Neural progenitor cell (in vitro differentiated cells): Measurements from ENCODE around the gene TTLL10. TPM values are rescaled to one million over a fixed set of nuclear protein-coding genes. Genes with fewer than 3 reads are reported as not detected.

Experiments used
- DNase-seq: peaks from one replicate; pipeline ENCODE4 v3.0.0-alpha.2; 2016; ENCODE audit warnings: low spot score
- H2AFZ ChIP-seq: fragments of 200-600 bp; sonication (generic); replicated peaks from 2 replicates; pipeline ENCODE4 v1.6.1; 2016; ENCODE audit warnings: antibody characterized with exemption
- H3F3A ChIP-seq: fragments of 200-600 bp; sonication (generic); 2 replicates; pipeline ENCODE4 v1.6.1; 2016; ENCODE audit warnings: antibody characterized with exemption, low read depth
- H3K27ac ChIP-seq: fragments of 200-600 bp; sonication (generic); 2 replicates; pipeline ENCODE4 v1.5.1; 2016; ENCODE audit warnings: mild to moderate bottlenecking
- H3K27me3 ChIP-seq: fragments of 200-600 bp; sonication (generic); 2 replicates; pipeline ENCODE4 v1.6.1; 2016; ENCODE audit warnings: mild to moderate bottlenecking, moderate library complexity
- H3K36me3 ChIP-seq: fragments of 200-600 bp; sonication (generic); 2 replicates; pipeline ENCODE4 v1.5.1; 2016
- H3K4me1 ChIP-seq: fragments of 200-600 bp; sonication (generic); 2 replicates; pipeline ENCODE4 v1.6.1; 2016; ENCODE audit warnings: mixed run types
- H3K4me2 ChIP-seq: fragments of 200-600 bp; sonication (generic); 2 replicates; pipeline ENCODE4 v1.6.1; 2016
- H3K4me3 ChIP-seq: fragments of 200-600 bp; sonication (generic); 2 replicates; pipeline ENCODE4 v1.5.1; 2016
- H3K79me2 ChIP-seq: fragments of 200-600 bp; sonication (generic); 2 replicates; pipeline ENCODE4 v1.6.1; 2016; ENCODE audit warnings: low read depth
- H3K9ac ChIP-seq: fragments of 200-600 bp; sonication (generic); 2 replicates; pipeline ENCODE4 v1.6.1; 2016
- H3K9me3 ChIP-seq: fragments of 200-600 bp; sonication (generic); 2 replicates; pipeline ENCODE4 v1.5.1; 2016; ENCODE audit warnings: low read depth
- H4K20me1 ChIP-seq: fragments of 200-600 bp; sonication (generic); 2 replicates; pipeline ENCODE4 v1.6.1; 2016; ENCODE audit warnings: low read depth
- H3K27ac Mint-ChIP-seq: 3 replicates; pipeline ENCODE4 v1.8.0; 2021; ENCODE audit warnings: mixed read lengths
- H3K27me3 Mint-ChIP-seq: 2 replicates; pipeline ENCODE4 v1.8.0; 2022; ENCODE audit warnings: low read depth, mild to moderate bottlenecking, inconsistent platforms, moderate library complexity, mixed read lengths; ENCODE audit not compliant: insufficient read depth
- H3K36me3 Mint-ChIP-seq: 3 replicates; pipeline ENCODE4 v1.8.0; 2021; ENCODE audit warnings: mixed read lengths
- H3K4me1 Mint-ChIP-seq: 3 replicates; pipeline ENCODE4 v1.8.0; 2021; ENCODE audit warnings: mixed read lengths
- H3K4me3 Mint-ChIP-seq: 3 replicates; pipeline ENCODE4 v1.8.0; 2021; ENCODE audit warnings: mild to moderate bottlenecking, moderate library complexity, mixed read lengths
- H3K9me3 Mint-ChIP-seq: 3 replicates; pipeline ENCODE4 v1.8.0; 2020; ENCODE audit warnings: mixed read lengths
- EZH2 ChIP-seq: fragments of 200-600 bp; sonication (generic); IDR thresholded peaks from 2 replicates; pipeline ENCODE4 v1.6.1; 2017; ENCODE audit warnings: antibody characterized with exemption, mild to moderate bottlenecking, moderate library complexity
- EZH2phosphoT487 ChIP-seq: fragments of 200-600 bp; sonication (generic); IDR thresholded peaks from 2 replicates; pipeline ENCODE4 v1.6.1; 2017; ENCODE audit warnings: antibody characterized with exemption
- total RNA-seq: library from RNA; depleted of rRNA; stranded (reverse); fragments of >200 nt; gene quantifications from 2 replicates; pipeline ENCODE4 v1.2.3, GENCODE V29; 2015; ENCODE audit warnings: low replicate concordance
- TF ChIP-seq, protein P1 (sequence below): fragments of 200-600 bp; sonication (generic); IDR thresholded peaks from 2 replicates; pipeline ENCODE4 v1.5.1; 2017; ENCODE audit warnings: antibody characterized with exemption, mild to moderate bottlenecking

TTLL10 gene
- total RNA-seq, 1 donor from 2014 or later: not detected

DNA sequence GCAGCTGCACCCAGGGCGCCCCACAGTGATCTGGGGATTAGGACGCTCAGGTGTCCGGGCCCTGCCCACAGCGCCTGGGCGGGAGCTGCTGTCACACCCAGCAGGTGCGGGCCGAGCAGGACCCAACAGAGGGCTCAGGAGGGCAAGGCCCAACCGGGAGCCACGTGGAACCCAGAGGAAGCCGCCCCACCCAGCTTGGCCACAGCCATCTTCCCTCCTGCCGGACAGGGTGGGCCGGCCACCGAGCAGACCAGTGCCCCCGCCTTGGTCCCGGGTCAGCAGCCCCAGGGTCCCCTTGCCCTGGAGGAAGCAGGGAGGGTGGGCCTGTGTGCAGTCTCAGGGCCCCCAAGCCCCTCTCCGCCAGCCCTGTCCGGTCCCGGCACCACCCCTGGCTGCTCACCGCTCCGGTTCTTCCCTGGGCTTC lies 6.3 kb upstream of the TTLL10 start:
- TF ChIP-seq EZH2: no peak
- TF ChIP-seq, protein P1, sequence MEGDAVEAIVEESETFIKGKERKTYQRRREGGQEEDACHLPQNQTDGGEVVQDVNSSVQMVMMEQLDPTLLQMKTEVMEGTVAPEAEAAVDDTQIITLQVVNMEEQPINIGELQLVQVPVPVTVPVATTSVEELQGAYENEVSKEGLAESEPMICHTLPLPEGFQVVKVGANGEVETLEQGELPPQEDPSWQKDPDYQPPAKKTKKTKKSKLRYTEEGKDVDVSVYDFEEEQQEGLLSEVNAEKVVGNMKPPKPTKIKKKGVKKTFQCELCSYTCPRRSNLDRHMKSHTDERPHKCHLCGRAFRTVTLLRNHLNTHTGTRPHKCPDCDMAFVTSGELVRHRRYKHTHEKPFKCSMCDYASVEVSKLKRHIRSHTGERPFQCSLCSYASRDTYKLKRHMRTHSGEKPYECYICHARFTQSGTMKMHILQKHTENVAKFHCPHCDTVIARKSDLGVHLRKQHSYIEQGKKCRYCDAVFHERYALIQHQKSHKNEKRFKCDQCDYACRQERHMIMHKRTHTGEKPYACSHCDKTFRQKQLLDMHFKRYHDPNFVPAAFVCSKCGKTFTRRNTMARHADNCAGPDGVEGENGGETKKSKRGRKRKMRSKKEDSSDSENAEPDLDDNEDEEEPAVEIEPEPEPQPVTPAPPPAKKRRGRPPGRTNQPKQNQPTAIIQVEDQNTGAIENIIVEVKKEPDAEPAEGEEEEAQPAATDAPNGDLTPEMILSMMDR: no peak
- no peak for TF ChIP-seq EZH2phosphoT487
- H3K4me3 ChIP-seq: no peak overlapping the region
- Mint-ChIP-seq H3K27ac (no peak overlapping the region), H3K4me3 (no peak overlapping the region), H3K36me3 (no peaks in the 10 kb centered on the region), H3K27me3 (peaks cover 9% of the 10 kb centered on the region), H3K9me3 (no peaks in the 10 kb centered on the region), H3K4me1 (peaks cover 14% of the 10 kb centered on the region)
- H3K27me3 ChIP-seq: peaks cover 33% of the 10 kb centered on the region
- DNase-seq: no peak
- no peaks in the 10 kb centered on the region for H3K9me3 ChIP-seq
- H3F3A ChIP-seq: peaks cover 17% of the 10 kb centered on the region
- no peaks in the 10 kb centered on the region for H4K20me1 ChIP-seq
- no peaks in the 10 kb centered on the region for H3K36me3 ChIP-seq
- H3K27ac ChIP-seq: no peak overlapping the region
- H2AFZ ChIP-seq: no peak overlapping the region
- H3K4me1 ChIP-seq: peaks cover 21% of the 10 kb centered on the region
- H3K4me2 ChIP-seq: no peak overlapping the region
- H3K9ac ChIP-seq: no peak overlapping the region
- H3K79me2 ChIP-seq: no peaks in the 10 kb centered on the region

DNA sequence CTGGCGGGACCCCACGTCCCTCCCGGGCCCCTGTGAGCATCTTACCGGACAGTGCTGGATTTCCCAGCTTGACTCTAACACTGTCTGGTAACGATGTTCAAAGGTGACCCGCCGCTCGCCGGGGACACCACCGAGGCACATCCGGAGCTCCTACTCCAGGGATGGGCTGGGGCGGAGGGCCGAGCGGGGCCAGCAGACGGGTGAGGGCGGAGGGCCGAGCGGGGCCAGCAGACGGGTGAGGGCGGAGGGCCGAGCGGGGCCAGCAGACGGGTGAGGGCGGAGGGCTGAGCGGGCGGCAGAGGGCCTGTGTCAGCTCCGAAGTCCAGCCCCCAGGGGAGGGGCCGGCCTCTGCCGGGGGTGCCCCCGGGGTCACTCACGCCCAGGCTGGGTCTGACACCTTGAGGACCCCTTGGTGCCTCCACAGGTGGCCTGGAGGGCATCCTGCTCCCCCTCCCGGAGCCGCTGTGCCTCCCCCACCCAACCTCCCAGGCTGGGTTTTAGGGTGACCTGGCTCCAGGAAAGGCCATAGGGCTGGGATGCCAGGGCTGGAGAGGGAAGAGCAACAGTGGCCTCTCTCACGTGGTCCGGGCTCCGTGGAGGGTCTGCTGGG lies 5.7 kb upstream of the TTLL10 start:
- Histone ChIP-seq H3K9ac (no peak overlapping the region), H3K4me3 (no peak overlapping the region), H3K4me1 (peaks cover 20% of the 10 kb centered on the region), H3K36me3 (no peaks in the 10 kb centered on the region), H2AFZ (no peak overlapping the region), H3K79me2 (no peaks in the 10 kb centered on the region), H3K4me2 (no peak overlapping the region), H3K27ac (no peak overlapping the region), H3K9me3 (no peaks in the 10 kb centered on the region), H4K20me1 (no peaks in the 10 kb centered on the region), H3F3A (peaks cover 17% of the 10 kb centered on the region), H3K27me3 (peaks cover 28% of the 10 kb centered on the region)
- H3K27me3 Mint-ChIP-seq: peaks cover 9% of the 10 kb centered on the region
- H3K4me1 Mint-ChIP-seq: peaks cover 16% of the 10 kb centered on the region
- no peak for DNase-seq
- no peak for TF ChIP-seq EZH2
- TF ChIP-seq EZH2phosphoT487: no peak
- H3K27ac Mint-ChIP-seq: no peak overlapping the region
- H3K9me3 Mint-ChIP-seq: no peaks in the 10 kb centered on the region
- H3K36me3 Mint-ChIP-seq: no peaks in the 10 kb centered on the region
- no peak overlapping the region for H3K4me3 Mint-ChIP-seq

DNA sequence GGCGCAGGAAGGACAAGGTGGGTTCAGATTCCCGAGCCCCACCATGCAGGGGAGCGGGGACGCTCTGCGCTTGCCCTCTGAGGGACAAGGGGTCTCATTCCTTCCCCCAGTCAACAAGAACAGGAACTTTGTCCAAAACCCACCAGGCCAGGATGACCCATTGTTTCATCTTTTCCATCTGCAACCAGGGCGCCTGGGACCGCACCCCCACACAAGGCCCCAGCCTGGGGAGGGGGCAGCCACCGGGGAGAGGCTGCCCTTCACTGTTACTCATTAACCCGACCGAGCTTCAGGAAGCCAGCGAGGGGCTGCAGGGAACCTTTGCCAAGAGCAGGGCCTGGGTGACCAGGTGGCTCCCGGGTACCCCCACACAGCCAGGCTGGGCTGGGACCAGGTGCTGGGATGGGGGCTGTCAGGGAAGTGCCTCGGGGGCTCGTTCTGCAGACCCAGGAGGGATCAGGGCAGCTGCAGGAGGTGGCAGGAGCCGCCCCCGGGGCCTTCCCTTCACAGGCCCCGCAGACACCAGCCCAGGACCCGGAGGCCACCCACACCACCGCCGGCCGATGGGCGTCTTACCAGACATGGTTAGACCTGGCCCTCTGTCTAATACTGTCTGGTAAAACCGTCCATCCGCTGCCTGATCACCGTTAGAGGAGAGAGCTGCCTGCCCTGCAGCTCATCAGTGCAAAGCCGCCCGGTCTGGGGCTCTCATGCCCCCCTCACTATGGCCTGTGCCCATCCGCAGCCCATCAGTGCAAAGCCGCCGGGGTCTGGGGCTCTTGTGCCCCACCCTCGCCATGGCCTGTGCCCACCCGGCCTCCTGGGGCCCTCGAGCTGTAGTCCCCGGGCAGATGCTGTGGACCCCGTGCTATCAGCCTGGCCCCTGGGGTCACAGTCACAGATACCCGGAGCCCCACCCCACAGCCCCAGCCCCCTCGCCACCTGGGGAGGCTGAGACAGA lies 4.9 kb upstream of the TTLL10 start:
- no peak for TF ChIP-seq EZH2
- no peak for TF ChIP-seq EZH2phosphoT487
- TF ChIP-seq, protein P1: no peak
- H3K36me3 Mint-ChIP-seq: no peaks in the 10 kb centered on the region

More for the DNA sequence above, 4.9 kb upstream of the TTLL10 start:
- Histone ChIP-seq H3K27ac (no peak overlapping the region), H3K36me3 (no peaks in the 10 kb centered on the region), H3K4me2 (no peak overlapping the region), H3K27me3 (peaks cover 20% of the 10 kb centered on the region), H3K4me3 (no peak overlapping the region), H3F3A (peaks cover 17% of the 10 kb centered on the region), H3K79me2 (no peaks in the 10 kb centered on the region), H2AFZ (no peak overlapping the region), H3K9ac (no peak overlapping the region), H3K4me1 (peaks cover 28% of the 10 kb centered on the region), H4K20me1 (no peaks in the 10 kb centered on the region), H3K9me3 (no peaks in the 10 kb centered on the region)
- DNase-seq: no peak
- H3K27ac Mint-ChIP-seq: no peak overlapping the region
- peaks cover 20% of the 10 kb centered on the region for H3K4me1 Mint-ChIP-seq
- H3K4me3 Mint-ChIP-seq: no peak overlapping the region
- H3K9me3 Mint-ChIP-seq: no peaks in the 10 kb centered on the region
- peaks cover 8% of the 10 kb centered on the region for H3K27me3 Mint-ChIP-seq
